WTC11 (cell line): ENCODE measurements around the gene LAMA3. TPM values are rescaled to one million over a fixed set of nuclear protein-coding genes. Genes with fewer than 3 reads are reported as not detected.

Source experiments
- ATAC-seq: fragments of 200-7000 bp; cut with Tn5 transposase; 2 replicates; pipeline ENCODE4 v1.10.0; 2021; ENCODE audit warnings: mild to moderate bottlenecking, moderate library complexity
- CTCF ChIA-PET: fragments of 300-600 bp; sonication (Branson Sonifier 250); formaldehyde crosslinking; loops from one replicate; lab custom pipeline; 2021; ENCODE audit warnings: antibody characterized with exemption; lab: Charles Lee
- POLR2A ChIA-PET: fragments of 350-600 bp; sonication (Branson Sonifier 250); formaldehyde crosslinking; loops from one replicate; lab custom pipeline; 2021; ENCODE audit warnings: antibody characterized with exemption; lab: Charles Lee
- DNase-seq: peaks from one replicate; pipeline ENCODE4 v3.0.0; 2021; ENCODE audit warnings: low spot score
- H3K27ac Mint-ChIP-seq: 2 replicates; pipeline ENCODE4 v1.8.0; 2021; ENCODE audit warnings: mixed read lengths
- H3K27me3 Mint-ChIP-seq: 2 replicates; pipeline ENCODE4 v1.8.0; 2021; ENCODE audit warnings: low read depth, mild to moderate bottlenecking, moderate library complexity, mixed read lengths
- H3K36me3 Mint-ChIP-seq: 2 replicates; pipeline ENCODE4 v1.8.0; 2021; ENCODE audit warnings: mixed read lengths
- H3K4me1 Mint-ChIP-seq: 2 replicates; pipeline ENCODE4 v1.8.0; 2022; ENCODE audit warnings: mixed read lengths
- H3K4me3 Mint-ChIP-seq: 2 replicates; pipeline ENCODE4 v1.8.0; 2021; ENCODE audit warnings: mild to moderate bottlenecking, moderate library complexity, mixed read lengths
- H3K9me3 Mint-ChIP-seq: 2 replicates; pipeline ENCODE4 v1.8.0; 2021; ENCODE audit warnings: mixed read lengths
- ARID4B ChIP-seq: sonication (generic); formaldehyde crosslinking; IDR thresholded peaks from 2 replicates; pipeline ENCODE4 v1.8.0; 2023; ENCODE audit warnings: missing genetic modification reagents, mild to moderate bottlenecking, borderline replicate concordance
- ATF3 ChIP-seq: sonication (generic); formaldehyde crosslinking; conservative IDR thresholded peaks from 2 replicates; pipeline ENCODE4 v1.8.1; 2022; ENCODE audit warnings: mild to moderate bottlenecking, missing genetic modification reagents
- CBFB ChIP-seq: sonication (generic); formaldehyde crosslinking; IDR thresholded peaks from 2 replicates; pipeline ENCODE4 v1.8.1; 2022; ENCODE audit warnings: mild to moderate bottlenecking, low read depth, missing genetic modification reagents
- FOXK1 ChIP-seq: sonication (generic); formaldehyde crosslinking; IDR thresholded peaks from 2 replicates; pipeline ENCODE4 v1.8.0; 2022; ENCODE audit warnings: mild to moderate bottlenecking, moderate library complexity, missing genetic modification reagents
- FOXP4 ChIP-seq: sonication (generic); formaldehyde crosslinking; IDR thresholded peaks from 2 replicates; pipeline ENCODE4 v1.8.0; 2022; ENCODE audit warnings: mild to moderate bottlenecking, missing genetic modification reagents
- HMGXB4 ChIP-seq: sonication (generic); formaldehyde crosslinking; IDR thresholded peaks from 2 replicates; pipeline ENCODE4 v1.8.1; 2023; ENCODE audit warnings: mild to moderate bottlenecking, moderate library complexity, missing genetic modification reagents
- MXD4 ChIP-seq: fragments of 250-450 bp; sonication (Bioruptor Pico); IDR thresholded peaks from 2 replicates; pipeline ENCODE4 v1.8.0; 2021; ENCODE audit warnings: mild to moderate bottlenecking, moderate library complexity, borderline replicate concordance
- NFE2L1 ChIP-seq: sonication (generic); formaldehyde crosslinking; IDR thresholded peaks from 2 replicates; pipeline ENCODE4 v1.8.1; 2023; ENCODE audit warnings: missing genetic modification reagents
- NR1H2 ChIP-seq: sonication (generic); formaldehyde crosslinking; IDR thresholded peaks from 2 replicates; pipeline ENCODE4 v1.9.0; 2021; ENCODE audit warnings: mild to moderate bottlenecking, moderate library complexity, missing genetic modification reagents
- NR2C2 ChIP-seq: sonication (generic); formaldehyde crosslinking; IDR thresholded peaks from 2 replicates; pipeline ENCODE4 v1.8.0; 2022; ENCODE audit warnings: mild to moderate bottlenecking, missing genetic modification reagents
- NR3C1 ChIP-seq: sonication (generic); formaldehyde crosslinking; conservative IDR thresholded peaks from 2 replicates; pipeline ENCODE4 v1.8.1; 2023; ENCODE audit warnings: low read depth, mild to moderate bottlenecking, missing genetic modification reagents
- PRRX2 ChIP-seq: fragments of 250-450 bp; sonication (Bioruptor Pico); IDR thresholded peaks from 2 replicates; pipeline ENCODE4 v1.8.0; 2021; ENCODE audit warnings: mild to moderate bottlenecking
- RORB ChIP-seq: fragments of 250-450 bp; sonication (Bioruptor Pico); IDR thresholded peaks from 2 replicates; pipeline ENCODE4 v1.9.0; 2021; ENCODE audit warnings: mild to moderate bottlenecking
- SMAD3 ChIP-seq: sonication (generic); formaldehyde crosslinking; IDR thresholded peaks from 2 replicates; pipeline ENCODE4 v1.8.0; 2022; ENCODE audit warnings: missing genetic modification reagents, mild to moderate bottlenecking, borderline replicate concordance
- TCF7 ChIP-seq: sonication (generic); formaldehyde crosslinking; IDR thresholded peaks from 2 replicates; pipeline ENCODE4 v1.8.0; 2022; ENCODE audit warnings: mild to moderate bottlenecking, low read depth, missing genetic modification reagents, moderate library complexity
- TEAD1 ChIP-seq: sonication (generic); formaldehyde crosslinking; IDR thresholded peaks from 2 replicates; pipeline ENCODE4 v1.8.0; 2022; ENCODE audit warnings: mild to moderate bottlenecking, missing genetic modification reagents
- ZMAT4 ChIP-seq: fragments of 250-450 bp; sonication (Bioruptor Pico); IDR thresholded peaks from 2 replicates; pipeline ENCODE4 v1.9.0; 2021; ENCODE audit warnings: mild to moderate bottlenecking
- ZNF219 ChIP-seq: sonication (generic); formaldehyde crosslinking; IDR thresholded peaks from 2 replicates; pipeline ENCODE4 v1.8.0; 2023; ENCODE audit warnings: missing genetic modification reagents, mild to moderate bottlenecking, borderline replicate concordance
- ZNF317 ChIP-seq: sonication (generic); formaldehyde crosslinking; IDR thresholded peaks from 2 replicates; pipeline ENCODE4 v1.8.1; 2023; ENCODE audit warnings: low read depth, mild to moderate bottlenecking, moderate library complexity, missing genetic modification reagents, borderline replicate concordance
- ZNF423 ChIP-seq: fragments of 250-450 bp; sonication (Bioruptor Pico); IDR thresholded peaks from 2 replicates; pipeline ENCODE4 v2.1.2; 2022; ENCODE audit warnings: mild to moderate bottlenecking, moderate library complexity
- ZNF671 ChIP-seq: fragments of 250-450 bp; sonication (Bioruptor Pico); IDR thresholded peaks from 2 replicates; pipeline ENCODE4 v1.8.0; 2021; ENCODE audit warnings: mild to moderate bottlenecking
- total RNA-seq: library from RNA; stranded (reverse); gene quantifications from 3 replicates; pipeline ENCODE4 v1.2.3, GENCODE V29; 2021

The LAMA3 gene
- total RNA-seq, 1 experiment from 2014 or later: 0.83 TPM

GRCh38 chr18:23832911-23833310, 143.7 kb downstream of the LAMA3 start (continued):
- TF ChIP-seq CBFB (CRISPR knock-in tag) (no peak), ZNF423 (CRISPR knock-in tag) (no peak), FOXP4 (CRISPR knock-in tag) (no peak)

GRCh38 chr18:23833714-23834113, 144.5 kb downstream of the LAMA3 start:
- H3K36me3 Mint-ChIP-seq: no peaks in the 10 kb centered on the region
- DNase-seq (no peak), ATAC-seq (no peak)
- POLR2A ChIA-PET: no interaction called here
- H3K4me3 Mint-ChIP-seq: no peak overlapping the region
- no peaks in the 10 kb centered on the region for H3K4me1 Mint-ChIP-seq
- H3K27ac Mint-ChIP-seq: no peak overlapping the region
- H3K9me3 Mint-ChIP-seq: no peaks in the 10 kb centered on the region
- H3K27me3 Mint-ChIP-seq: no peaks in the 10 kb centered on the region
- CTCF ChIA-PET: interaction anchor here (0.6 kb wide), 1 partner anchor 85 kb away, joined by 3 read pairs; no protein-coding TSS in a partner anchor
- TF ChIP-seq NR1H2 (CRISPR knock-in tag): no peak
- TF ChIP-seq RORB (CRISPR knock-in tag): no peak
- TF ChIP-seq ZMAT4 (CRISPR knock-in tag): no peak
- no peak for TF ChIP-seq ZNF317 (CRISPR knock-in tag)
- no peak for TF ChIP-seq TCF7

GRCh38 chr18:23835091-23835490, 145.8 kb downstream of the LAMA3 start:
- TF ChIP-seq ZNF671 (CRISPR knock-in tag) (no peak), ZNF219 (no peak), NR2C2 (CRISPR knock-in tag) (no peak), NR3C1 (CRISPR knock-in tag) (no peak), SMAD3 (CRISPR knock-in tag) (no peak)
- ATAC-seq (no peak), DNase-seq (no peak)
- Mint-ChIP-seq H3K27me3 (no peaks in the 10 kb centered on the region), H3K4me1 (no peaks in the 10 kb centered on the region), H3K27ac (no peak overlapping the region), H3K36me3 (no peaks in the 10 kb centered on the region), H3K9me3 (no peaks in the 10 kb centered on the region), H3K4me3 (no peak overlapping the region)
- POLR2A ChIA-PET: no interaction called here
- CTCF ChIA-PET: no interaction called here

- Mint-ChIP-seq H3K4me3 (no peak overlapping the region), H3K27me3 (no peaks in the 10 kb centered on the region), H3K27ac (no peak overlapping the region)
- DNase-seq: no peak
- POLR2A ChIA-PET: no interaction called here
- TF ChIP-seq MXD4 (no peak), NFE2L1 (CRISPR knock-in tag) (no peak), PRRX2 (CRISPR knock-in tag) (no peak), ATF3 (CRISPR knock-in tag) (no peak), ARID4B (CRISPR knock-in tag) (no peak), TEAD1 (no peak), HMGXB4 (CRISPR knock-in tag) (no peak), ZNF423 (CRISPR knock-in tag) (no peak), FOXK1 (CRISPR knock-in tag) (no peak), ZNF671 (CRISPR knock-in tag) (no peak)
- TF ChIP-seq, all 79 proteins: peak for 0
- no peak for ATAC-seq
- CTCF ChIA-PET: no interaction called here
- Mint-ChIP-seq H3K4me1 (no peaks in the 10 kb centered on the region), H3K9me3 (no peaks in the 10 kb centered on the region), H3K36me3 (no peaks in the 10 kb centered on the region)
Observed at GRCh38 chr18:23835506-23835905, 146.3 kb downstream of the LAMA3 start.
